SK-N-SH treated with all-trans-retinoic acid at 6 μM for 48 hours (cell line): ENCODE results near the gene SERPINA10.
A peak's percentile ranks its signal among the peaks of the same experiment; 100 is the strongest.
"Not testable (repeated sequence)": the region's sequence is repeated elsewhere in the genome, so short reads cannot be mapped to it uniquely, and the experiment has no call there.

Source experiments
- ATAC-seq: fragments of 200-7000 bp; cut with Tn5 transposase; 3 replicates; pipeline ENCODE4 v1.9.1; 2020; ENCODE audit warnings: mild to moderate bottlenecking, moderate library complexity
- ARNTL ChIP-seq: fragments of 450-650 bp; formaldehyde crosslinking; IDR thresholded peaks from 2 replicates; pipeline ENCODE4 v1.5.0; 2020; ENCODE audit warnings: low read depth, mild to moderate bottlenecking, moderate library complexity, borderline replicate concordance
- BACH2 ChIP-seq: fragments of 250-450 bp; sonication (Bioruptor Pico); IDR thresholded peaks from 2 replicates; pipeline ENCODE4 v1.9.0; 2021; ENCODE audit warnings: mild to moderate bottlenecking, borderline replicate concordance
- CSDC2 ChIP-seq: fragments of 250-450 bp; sonication (Bioruptor Pico); IDR thresholded peaks from 2 replicates; pipeline ENCODE4 v1.5.0; 2020; ENCODE audit warnings: mild to moderate bottlenecking, moderate library complexity
- ESRRG ChIP-seq: fragments of 250-450 bp; sonication (Bioruptor Pico); IDR thresholded peaks from 2 replicates; pipeline ENCODE4 v1.6.1; 2021; ENCODE audit warnings: mild to moderate bottlenecking
- GLIS3 ChIP-seq: fragments of 250-450 bp; sonication (Bioruptor Pico); IDR thresholded peaks from 2 replicates; pipeline ENCODE4 v1.5.0; 2020; ENCODE audit warnings: mild to moderate bottlenecking, moderate library complexity
- ISL1 ChIP-seq: fragments of 250-450 bp; sonication (Bioruptor Pico); IDR thresholded peaks from 2 replicates; pipeline ENCODE4 v2.1.2; 2022; ENCODE audit warnings: mild to moderate bottlenecking, moderate library complexity
- OSR1 ChIP-seq: fragments of 250-450 bp; sonication (Bioruptor Pico); IDR thresholded peaks from 2 replicates; pipeline ENCODE4 v1.8.0; 2022; ENCODE audit warnings: moderate library complexity, mild to moderate bottlenecking, inconsistent platforms
- PPARA ChIP-seq: fragments of 250-450 bp; sonication (Bioruptor Pico); IDR thresholded peaks from 2 replicates; pipeline ENCODE4 v1.5.0; 2020; ENCODE audit warnings: mild to moderate bottlenecking, borderline replicate concordance
- TCF4 ChIP-seq: fragments of 250-450 bp; sonication (Bioruptor Pico); IDR thresholded peaks from 2 replicates; pipeline ENCODE4 v1.8.0; 2021; ENCODE audit warnings: mild to moderate bottlenecking, moderate library complexity, borderline replicate concordance
- TOX ChIP-seq: fragments of 250-450 bp; sonication (Bioruptor Pico); IDR thresholded peaks from 2 replicates; pipeline ENCODE4 v1.8.0; 2021; ENCODE audit warnings: mild to moderate bottlenecking, moderate library complexity, borderline replicate concordance
- ZC3H10 ChIP-seq: fragments of 250-450 bp; sonication (Bioruptor Pico); IDR thresholded peaks from 2 replicates; pipeline ENCODE4 v1.5.1; 2021; ENCODE audit warnings: mild to moderate bottlenecking, moderate library complexity
- ZFP3 ChIP-seq: fragments of 250-450 bp; sonication (Bioruptor Pico); IDR thresholded peaks from 2 replicates; pipeline ENCODE4 v1.5.0; 2020; ENCODE audit warnings: mild to moderate bottlenecking, moderate library complexity
- ZFP30 ChIP-seq: fragments of 450-650 bp; formaldehyde crosslinking; IDR thresholded peaks from 2 replicates; pipeline ENCODE4 v1.5.0; 2022; ENCODE audit warnings: mild to moderate bottlenecking, moderate library complexity
- ZNF565 ChIP-seq: fragments of 450-650 bp; formaldehyde crosslinking; conservative IDR thresholded peaks from 2 replicates; pipeline ENCODE4 v1.5.0; 2020; ENCODE audit warnings: low read depth, mild to moderate bottlenecking, moderate library complexity
- ZNF70 ChIP-seq: fragments of 450-650 bp; formaldehyde crosslinking; IDR thresholded peaks from 2 replicates; pipeline ENCODE4 v1.5.0; 2020; ENCODE audit warnings: mild to moderate bottlenecking, moderate library complexity
- TF ChIP-seq, protein P1 (sequence below): fragments of 250-450 bp; sonication (Bioruptor Pico); IDR thresholded peaks from 2 replicates; pipeline ENCODE4 v1.8.0; 2020; ENCODE audit warnings: mild to moderate bottlenecking, moderate library complexity, borderline replicate concordance
- TF ChIP-seq, protein P2 (sequence below): fragments of 250-450 bp; sonication (Bioruptor Pico); IDR thresholded peaks from 2 replicates; pipeline ENCODE4 v1.5.0; 2020; ENCODE audit warnings: mild to moderate bottlenecking, moderate library complexity
- TF ChIP-seq, protein P3 (sequence below): fragments of 250-450 bp; sonication (Bioruptor Pico); IDR thresholded peaks from 2 replicates; pipeline ENCODE4 v1.5.1; 2021; ENCODE audit warnings: mild to moderate bottlenecking, moderate library complexity
- TF ChIP-seq, protein P4 (sequence below): fragments of 250-450 bp; sonication (Bioruptor Pico); IDR thresholded peaks from 2 replicates; pipeline ENCODE4 v1.5.1; 2020; ENCODE audit warnings: low read depth, mild to moderate bottlenecking, moderate library complexity

SERPINA10 gene

DNA sequence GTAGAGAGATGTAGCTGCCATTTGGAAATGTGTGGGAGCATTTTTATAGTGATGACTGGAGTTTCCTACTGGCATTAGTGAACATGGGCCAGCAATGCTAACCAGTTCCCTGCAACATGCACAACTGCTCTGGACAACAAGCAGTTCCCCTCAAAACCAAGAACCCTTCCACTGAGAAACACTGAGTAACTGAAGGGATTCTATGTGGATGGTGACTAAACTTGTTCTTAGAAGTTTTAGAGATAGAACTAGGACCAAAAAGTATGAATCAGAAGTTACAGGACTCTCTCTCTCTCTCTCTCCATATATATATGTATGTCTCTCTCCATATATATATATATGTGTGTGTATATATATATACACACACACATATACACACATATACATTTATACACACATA, 7.9 kb downstream of the SERPINA10 start:
- no peak for TF ChIP-seq GLIS3 (CRISPR knock-in tag)
- no peak for TF ChIP-seq PPARA (CRISPR knock-in tag)
- no peak for TF ChIP-seq BACH2 (CRISPR knock-in tag)
- TF ChIP-seq, protein P1, sequence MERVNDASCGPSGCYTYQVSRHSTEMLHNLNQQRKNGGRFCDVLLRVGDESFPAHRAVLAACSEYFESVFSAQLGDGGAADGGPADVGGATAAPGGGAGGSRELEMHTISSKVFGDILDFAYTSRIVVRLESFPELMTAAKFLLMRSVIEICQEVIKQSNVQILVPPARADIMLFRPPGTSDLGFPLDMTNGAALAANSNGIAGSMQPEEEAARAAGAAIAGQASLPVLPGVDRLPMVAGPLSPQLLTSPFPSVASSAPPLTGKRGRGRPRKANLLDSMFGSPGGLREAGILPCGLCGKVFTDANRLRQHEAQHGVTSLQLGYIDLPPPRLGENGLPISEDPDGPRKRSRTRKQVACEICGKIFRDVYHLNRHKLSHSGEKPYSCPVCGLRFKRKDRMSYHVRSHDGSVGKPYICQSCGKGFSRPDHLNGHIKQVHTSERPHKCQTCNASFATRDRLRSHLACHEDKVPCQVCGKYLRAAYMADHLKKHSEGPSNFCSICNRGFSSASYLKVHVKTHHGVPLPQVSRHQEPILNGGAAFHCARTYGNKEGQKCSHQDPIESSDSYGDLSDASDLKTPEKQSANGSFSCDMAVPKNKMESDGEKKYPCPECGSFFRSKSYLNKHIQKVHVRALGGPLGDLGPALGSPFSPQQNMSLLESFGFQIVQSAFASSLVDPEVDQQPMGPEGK (CRISPR knock-in tag): no peak
- no peak for TF ChIP-seq OSR1 (CRISPR knock-in tag)
- TF ChIP-seq, protein P2, sequence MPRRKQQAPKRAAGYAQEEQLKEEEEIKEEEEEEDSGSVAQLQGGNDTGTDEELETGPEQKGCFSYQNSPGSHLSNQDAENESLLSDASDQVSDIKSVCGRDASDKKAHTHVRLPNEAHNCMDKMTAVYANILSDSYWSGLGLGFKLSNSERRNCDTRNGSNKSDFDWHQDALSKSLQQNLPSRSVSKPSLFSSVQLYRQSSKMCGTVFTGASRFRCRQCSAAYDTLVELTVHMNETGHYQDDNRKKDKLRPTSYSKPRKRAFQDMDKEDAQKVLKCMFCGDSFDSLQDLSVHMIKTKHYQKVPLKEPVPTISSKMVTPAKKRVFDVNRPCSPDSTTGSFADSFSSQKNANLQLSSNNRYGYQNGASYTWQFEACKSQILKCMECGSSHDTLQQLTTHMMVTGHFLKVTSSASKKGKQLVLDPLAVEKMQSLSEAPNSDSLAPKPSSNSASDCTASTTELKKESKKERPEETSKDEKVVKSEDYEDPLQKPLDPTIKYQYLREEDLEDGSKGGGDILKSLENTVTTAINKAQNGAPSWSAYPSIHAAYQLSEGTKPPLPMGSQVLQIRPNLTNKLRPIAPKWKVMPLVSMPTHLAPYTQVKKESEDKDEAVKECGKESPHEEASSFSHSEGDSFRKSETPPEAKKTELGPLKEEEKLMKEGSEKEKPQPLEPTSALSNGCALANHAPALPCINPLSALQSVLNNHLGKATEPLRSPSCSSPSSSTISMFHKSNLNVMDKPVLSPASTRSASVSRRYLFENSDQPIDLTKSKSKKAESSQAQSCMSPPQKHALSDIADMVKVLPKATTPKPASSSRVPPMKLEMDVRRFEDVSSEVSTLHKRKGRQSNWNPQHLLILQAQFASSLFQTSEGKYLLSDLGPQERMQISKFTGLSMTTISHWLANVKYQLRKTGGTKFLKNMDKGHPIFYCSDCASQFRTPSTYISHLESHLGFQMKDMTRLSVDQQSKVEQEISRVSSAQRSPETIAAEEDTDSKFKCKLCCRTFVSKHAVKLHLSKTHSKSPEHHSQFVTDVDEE (CRISPR knock-in tag): no peak
- TF ChIP-seq TCF4 (CRISPR knock-in tag): no peak
- no peak for ATAC-seq

DNA sequence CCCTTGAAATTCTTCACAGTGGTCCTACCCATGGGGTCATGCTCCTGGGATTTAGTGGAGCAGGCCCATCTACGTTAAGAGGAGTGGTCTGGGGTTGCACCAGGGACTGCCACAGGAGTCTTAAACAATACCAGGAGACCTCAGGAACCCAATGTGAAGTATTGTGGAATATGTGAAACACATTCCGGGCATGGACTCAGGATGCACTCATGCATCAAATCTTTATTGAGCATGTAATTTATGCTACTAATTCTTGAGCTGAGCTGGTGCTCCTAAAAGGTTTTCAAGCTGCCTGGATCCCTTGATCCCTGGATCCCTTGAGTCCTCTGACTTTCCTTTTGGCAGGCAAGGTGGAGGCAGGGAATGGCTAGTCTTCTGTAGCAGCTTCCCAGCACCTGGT, 8.8 kb downstream of the SERPINA10 start:
- ATAC-seq: no peak
- no peak for TF ChIP-seq ARNTL
- TF ChIP-seq, protein P3, sequence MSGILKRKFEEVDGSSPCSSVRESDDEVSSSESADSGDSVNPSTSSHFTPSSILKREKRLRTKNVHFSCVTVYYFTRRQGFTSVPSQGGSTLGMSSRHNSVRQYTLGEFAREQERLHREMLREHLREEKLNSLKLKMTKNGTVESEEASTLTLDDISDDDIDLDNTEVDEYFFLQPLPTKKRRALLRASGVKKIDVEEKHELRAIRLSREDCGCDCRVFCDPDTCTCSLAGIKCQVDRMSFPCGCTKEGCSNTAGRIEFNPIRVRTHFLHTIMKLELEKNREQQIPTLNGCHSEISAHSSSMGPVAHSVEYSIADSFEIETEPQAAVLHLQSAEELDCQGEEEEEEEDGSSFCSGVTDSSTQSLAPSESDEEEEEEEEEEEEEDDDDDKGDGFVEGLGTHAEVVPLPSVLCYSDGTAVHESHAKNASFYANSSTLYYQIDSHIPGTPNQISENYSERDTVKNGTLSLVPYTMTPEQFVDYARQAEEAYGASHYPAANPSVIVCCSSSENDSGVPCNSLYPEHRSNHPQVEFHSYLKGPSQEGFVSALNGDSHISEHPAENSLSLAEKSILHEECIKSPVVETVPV: no peak
- no peak for TF ChIP-seq OSR1 (CRISPR knock-in tag)

DNA sequence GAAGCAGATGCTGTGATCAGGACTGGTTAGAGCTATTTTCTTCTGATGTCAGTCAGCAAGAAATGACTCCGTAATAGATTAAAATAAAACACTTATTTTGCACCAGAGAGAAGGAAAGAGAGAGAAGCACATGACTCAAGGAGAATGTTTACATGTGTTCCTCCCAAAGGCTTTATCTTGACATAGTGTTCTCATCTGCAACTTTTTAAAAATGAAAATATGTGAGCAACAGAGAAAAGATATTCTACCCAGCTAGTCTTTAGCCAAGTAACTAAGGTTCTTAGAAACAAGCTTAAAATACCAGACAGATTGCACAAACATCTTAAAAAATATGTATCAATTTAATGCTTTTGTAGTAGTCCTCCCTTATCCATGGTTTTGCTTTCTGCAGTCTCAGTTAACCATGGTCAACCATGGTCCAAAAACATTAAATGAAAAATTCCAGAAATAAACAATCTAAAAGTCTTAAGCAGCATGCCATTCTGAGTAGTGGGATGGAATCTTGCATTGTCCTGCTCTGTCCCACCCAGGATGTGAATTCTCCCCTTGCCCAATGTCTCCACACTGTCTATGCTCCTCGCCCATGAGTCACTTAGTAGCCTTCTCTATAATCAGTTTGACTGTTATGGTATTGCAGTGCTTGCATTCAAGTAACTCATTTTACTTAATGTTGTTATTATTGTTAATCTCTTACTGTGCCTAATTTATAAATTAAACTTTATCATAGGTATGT, 9.9 kb downstream of the SERPINA10 start:
- no peak for ATAC-seq
- TF ChIP-seq TCF4 (CRISPR knock-in tag): no peak
- no peak for TF ChIP-seq ESRRG (CRISPR knock-in tag)
- no peak for TF ChIP-seq ZFP30 (CRISPR knock-in tag)
- no peak for TF ChIP-seq GLIS3 (CRISPR knock-in tag)

DNA sequence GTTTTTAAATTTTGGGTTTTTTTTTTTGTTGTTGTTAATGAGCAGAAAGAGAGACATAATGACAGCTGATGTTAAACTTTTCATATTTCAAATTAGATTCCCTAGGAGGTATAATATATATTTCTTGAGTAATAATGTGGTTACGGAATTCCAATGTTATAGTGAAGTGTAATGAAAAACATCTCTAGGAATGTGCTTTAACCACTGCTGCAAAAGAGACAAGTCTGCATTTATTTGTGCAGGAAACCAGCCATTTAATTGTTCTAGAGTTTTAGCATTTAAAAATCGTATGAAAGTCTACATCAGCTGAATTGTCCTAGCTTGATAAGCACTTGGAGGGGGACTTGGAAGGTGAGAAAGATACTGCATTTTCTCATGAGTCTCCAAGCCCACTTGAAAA, 14.3 kb downstream of the SERPINA10 start:
- no peak for TF ChIP-seq OSR1 (CRISPR knock-in tag)
- TF ChIP-seq TOX (CRISPR knock-in tag): no peak
- no peak for TF ChIP-seq TCF4 (CRISPR knock-in tag)
- TF ChIP-seq ZNF70: no peak
- TF ChIP-seq, protein P3: no peak
- no peak for TF ChIP-seq ZFP3 (CRISPR knock-in tag)
- TF ChIP-seq BACH2 (CRISPR knock-in tag): no peak
- TF ChIP-seq CSDC2 (CRISPR knock-in tag): no peak
- ATAC-seq: peak; percentile 53; the same call in 2 of the 3 replicates

DNA sequence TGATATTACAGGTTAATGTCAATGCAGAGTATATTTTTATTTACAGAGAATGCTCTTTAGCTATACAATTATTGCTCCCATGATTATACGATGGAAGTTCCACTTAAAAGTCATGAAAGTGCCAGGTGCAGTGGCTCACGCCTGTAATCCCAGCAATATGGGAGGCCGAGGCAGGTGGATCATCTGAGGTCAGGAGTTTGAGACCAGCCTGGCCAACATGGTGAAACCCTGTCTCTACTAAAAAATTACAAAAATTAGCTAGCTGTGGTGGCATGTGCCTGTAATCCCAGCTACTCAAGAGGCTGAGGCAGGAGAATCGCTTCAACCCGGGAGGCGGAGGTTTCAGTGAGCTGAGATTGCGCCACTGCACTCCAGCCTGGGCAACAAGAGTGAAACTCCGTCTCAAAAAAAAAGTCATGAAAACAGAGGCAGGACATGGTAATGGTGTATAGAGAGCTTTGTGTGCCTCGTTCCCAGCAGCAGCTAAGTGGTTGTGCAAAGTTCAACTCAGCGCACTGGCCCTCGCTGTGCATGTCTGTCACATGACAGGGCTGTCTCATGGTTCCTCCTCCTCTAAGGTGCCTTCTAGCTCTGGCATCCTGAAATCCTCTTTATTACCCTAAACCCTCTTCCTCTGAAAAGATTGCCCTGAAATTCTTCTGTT, 16.0 kb downstream of the SERPINA10 start:
- not testable (repeated sequence) for ATAC-seq

DNA sequence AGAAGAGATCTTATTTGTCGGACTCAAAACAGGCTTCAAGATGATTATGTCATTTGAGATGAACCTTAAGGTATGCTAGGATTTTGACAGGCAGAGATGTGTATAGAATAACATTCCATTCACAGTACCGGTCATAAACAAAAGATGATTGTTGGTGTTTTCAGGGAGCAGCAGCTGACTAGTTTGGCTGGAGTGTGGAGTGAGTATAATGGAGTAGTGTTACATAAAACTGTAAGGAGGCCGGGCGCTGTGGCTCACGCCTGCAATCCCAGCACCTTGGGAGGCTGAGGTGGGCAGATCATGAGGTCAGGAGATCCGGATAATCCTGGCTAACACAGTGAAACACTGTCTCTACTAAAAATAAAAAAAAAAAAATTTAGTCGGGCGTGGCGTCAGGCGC, 23.9 kb downstream of the SERPINA10 start:
- TF ChIP-seq ESRRG (CRISPR knock-in tag) (no peak), ZNF565 (CRISPR knock-in tag) (no peak), ZC3H10 (no peak), ARNTL (no peak), ISL1 (CRISPR knock-in tag) (no peak)
- TF ChIP-seq, protein P3: no peak
- TF ChIP-seq, protein P4, sequence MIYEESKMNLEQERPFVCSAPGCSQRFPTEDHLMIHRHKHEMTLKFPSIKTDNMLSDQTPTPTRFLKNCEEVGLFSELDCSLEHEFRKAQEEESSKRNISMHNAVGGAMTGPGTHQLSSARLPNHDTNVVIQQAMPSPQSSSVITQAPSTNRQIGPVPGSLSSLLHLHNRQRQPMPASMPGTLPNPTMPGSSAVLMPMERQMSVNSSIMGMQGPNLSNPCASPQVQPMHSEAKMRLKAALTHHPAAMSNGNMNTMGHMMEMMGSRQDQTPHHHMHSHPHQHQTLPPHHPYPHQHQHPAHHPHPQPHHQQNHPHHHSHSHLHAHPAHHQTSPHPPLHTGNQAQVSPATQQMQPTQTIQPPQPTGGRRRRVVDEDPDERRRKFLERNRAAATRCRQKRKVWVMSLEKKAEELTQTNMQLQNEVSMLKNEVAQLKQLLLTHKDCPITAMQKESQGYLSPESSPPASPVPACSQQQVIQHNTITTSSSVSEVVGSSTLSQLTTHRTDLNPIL (CRISPR knock-in tag): no peak
- ATAC-seq: no peak

DNA sequence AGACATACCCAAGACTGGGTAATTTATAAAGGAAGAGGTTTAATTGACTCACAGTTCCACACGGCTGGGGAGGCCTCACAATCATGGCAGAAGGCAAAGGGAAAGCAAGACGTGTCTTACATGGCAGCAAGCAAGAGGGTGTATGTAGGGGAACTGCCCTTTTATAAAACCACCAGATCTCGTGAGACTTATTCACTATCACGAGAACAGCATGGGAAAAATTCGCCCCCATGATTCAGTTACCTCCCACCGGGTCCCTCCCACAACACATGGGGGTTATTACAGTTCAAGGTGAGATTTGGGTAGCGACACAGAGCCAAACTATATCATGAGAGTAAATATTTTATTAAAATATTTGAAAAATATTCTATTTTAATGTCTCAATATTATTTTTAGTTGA, 24.5 kb downstream of the SERPINA10 start:
- not testable (repeated sequence) for ATAC-seq
